ENCODE results near the gene SPEN. TPM values are rescaled to one million over a fixed set of nuclear protein-coding genes. Genes with fewer than 3 reads are reported as not detected.

The SPEN gene
- total and polyA plus RNA-seq, 9 of the 15 experiments (the other 6 are each of a cell fraction or from before 2014, with no cell fraction given), result 5.7 to 87.5 (median 27.2) TPM

GRCh38 chr1:15949453-15950245, 102.1 kb downstream of the SPEN start (continued):
- TF ChIP-seq KLF10 (CRISPR knock-in tag; IDR thresholded peaks at IDR 0.05) (no peak), FUS (optimal IDR thresholded peaks at IDR 0.05; ENCODE audit: low read depth, low read length) (no peak), FOXJ3 (CRISPR knock-in tag; IDR thresholded peaks at IDR 0.05) (no peak), SMARCA4 (IDR thresholded peaks at IDR 0.05) (peak; percentile 49; the same call in 1 of the 2 replicates), MNT (conservative IDR thresholded peaks at IDR 0.05) (peak; percentile 86 to 90), CCNT2 (IDR thresholded peaks at IDR 0.05; ENCODE audit: borderline replicate concordance, extremely low read depth, insufficient read length, low read depth, low read length) (no peak), BCOR (IDR thresholded peaks at IDR 0.05) (no peak), RBM14 (IDR thresholded peaks at IDR 0.05; ENCODE audit: borderline replicate concordance, insufficient read depth, low read depth, low read length) (no peak), GABPB2 (CRISPR knock-in tag; conservative IDR thresholded peaks at IDR 0.05) (no peak), TRIM28 (IDR thresholded peaks at IDR 0.05) (no peak), TCF7L2 (IDR thresholded peaks at IDR 0.05; ENCODE audit: low read depth, low read length) (no peak), FOS (IDR thresholded peaks at IDR 0.05; ENCODE audit: extremely low read depth, insufficient read length) (peak; percentile 2), RFX7 (CRISPR knock-in tag; IDR thresholded peaks at IDR 0.05) (no peak), CTCF (IDR thresholded peaks at IDR 0.05 in 2 of 3, conservative IDR thresholded peaks at IDR 0.05 in 1 of 3; ENCODE audit: insufficient read depth in 2 of 3, low read depth in 1 of 3, low read length in 3 of 3) (no peak), CBX2 (IDR thresholded peaks at IDR 0.05; ENCODE audit: insufficient read depth, low read length, poor library complexity, severe bottlenecking) (no peak), ZBTB7A (IDR thresholded peaks at IDR 0.05; ENCODE audit: borderline replicate concordance, control insufficient read depth, low read depth, low read length) (peak; percentile 62; the same call in 1 of the 2 replicates), L3MBTL2 (IDR thresholded peaks at IDR 0.05) (peak; percentile 95), SMARCA5 (IDR thresholded peaks at IDR 0.05) (0 out of 2 replicates have a peak, but pooled peaks have one; percentile 12), TCF7 (IDR thresholded peaks at IDR 0.05; ENCODE audit: borderline replicate concordance) (no peak), MYNN (IDR thresholded peaks at IDR 0.05) (peak; percentile 47; the same call in 1 of the 2 replicates), MYNN (CRISPR knock-in tag; IDR thresholded peaks at IDR 0.05) (no peak), TBL1XR1 (IDR thresholded peaks at IDR 0.05; ENCODE audit: low read length in 2 of 2) (peak in 1 of 2 experiments; percentile 58; a peak in 1 of 4 replicates), YBX1 (IDR thresholded peaks at IDR 0.05) (no peak), PKNOX1 (IDR thresholded peaks at IDR 0.05) (peak; percentile 74), CREBBP (IDR thresholded peaks at IDR 0.05; ENCODE audit: low read depth, low read length) (no peak)

Data from K562 (cell line).